Coronary artery (tissue), 2 donors: ENCODE data around the gene AMN1.
"Not testable (repeated sequence)": the region's sequence is repeated elsewhere in the genome, so short reads cannot be mapped to it uniquely, and the experiment has no call there.

Source experiments
- DNase-seq: peaks from one replicate; pipeline ENCODE4 v3.0.0-alpha.2; 2017; ENCODE audit warnings: low spot score
- H3K27ac ChIP-seq, 2 donors: fragments of 200-600 bp; sonication (generic); one replicate each; pipeline ENCODE4 v1.5.1; 2016 to 2019
- H3K4me3 ChIP-seq: fragments of 200-600 bp; sonication (generic); 2 replicates; pipeline ENCODE4 v1.5.1; 2016; ENCODE audit warnings: mild to moderate bottlenecking, moderate library complexity
- TF ChIP-seq, protein P1 (sequence below): fragments of 200-600 bp; sonication (generic); IDR thresholded peaks from one replicate; pipeline ENCODE4 v1.5.1; 2019; ENCODE audit warnings: antibody characterized with exemption

AMN1 gene

DNA sequence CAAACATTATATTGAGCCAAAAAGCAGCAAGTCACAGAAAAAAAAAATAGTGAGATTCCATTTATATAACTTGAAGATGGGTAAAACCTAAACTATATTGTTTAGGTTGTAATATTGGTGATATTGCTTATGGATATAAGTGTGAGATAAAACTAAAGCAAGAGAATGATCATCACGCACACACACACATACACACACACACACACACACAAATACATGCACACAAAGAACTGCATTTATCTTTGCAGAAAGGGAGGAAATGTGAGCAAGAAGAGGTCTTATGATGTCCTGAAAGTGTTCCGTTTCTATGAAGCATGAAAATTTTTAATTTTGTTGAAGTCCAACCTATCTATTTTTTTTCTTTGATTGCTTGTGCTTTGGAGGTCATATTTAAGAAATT is 16.4 kb upstream of the AMN1 start:
- H3K27ac ChIP-seq: no peak overlapping the region
- TF ChIP-seq, protein P1, sequence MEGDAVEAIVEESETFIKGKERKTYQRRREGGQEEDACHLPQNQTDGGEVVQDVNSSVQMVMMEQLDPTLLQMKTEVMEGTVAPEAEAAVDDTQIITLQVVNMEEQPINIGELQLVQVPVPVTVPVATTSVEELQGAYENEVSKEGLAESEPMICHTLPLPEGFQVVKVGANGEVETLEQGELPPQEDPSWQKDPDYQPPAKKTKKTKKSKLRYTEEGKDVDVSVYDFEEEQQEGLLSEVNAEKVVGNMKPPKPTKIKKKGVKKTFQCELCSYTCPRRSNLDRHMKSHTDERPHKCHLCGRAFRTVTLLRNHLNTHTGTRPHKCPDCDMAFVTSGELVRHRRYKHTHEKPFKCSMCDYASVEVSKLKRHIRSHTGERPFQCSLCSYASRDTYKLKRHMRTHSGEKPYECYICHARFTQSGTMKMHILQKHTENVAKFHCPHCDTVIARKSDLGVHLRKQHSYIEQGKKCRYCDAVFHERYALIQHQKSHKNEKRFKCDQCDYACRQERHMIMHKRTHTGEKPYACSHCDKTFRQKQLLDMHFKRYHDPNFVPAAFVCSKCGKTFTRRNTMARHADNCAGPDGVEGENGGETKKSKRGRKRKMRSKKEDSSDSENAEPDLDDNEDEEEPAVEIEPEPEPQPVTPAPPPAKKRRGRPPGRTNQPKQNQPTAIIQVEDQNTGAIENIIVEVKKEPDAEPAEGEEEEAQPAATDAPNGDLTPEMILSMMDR: no peak
- no peak overlapping the region for H3K4me3 ChIP-seq
- DNase-seq: no peak

DNA sequence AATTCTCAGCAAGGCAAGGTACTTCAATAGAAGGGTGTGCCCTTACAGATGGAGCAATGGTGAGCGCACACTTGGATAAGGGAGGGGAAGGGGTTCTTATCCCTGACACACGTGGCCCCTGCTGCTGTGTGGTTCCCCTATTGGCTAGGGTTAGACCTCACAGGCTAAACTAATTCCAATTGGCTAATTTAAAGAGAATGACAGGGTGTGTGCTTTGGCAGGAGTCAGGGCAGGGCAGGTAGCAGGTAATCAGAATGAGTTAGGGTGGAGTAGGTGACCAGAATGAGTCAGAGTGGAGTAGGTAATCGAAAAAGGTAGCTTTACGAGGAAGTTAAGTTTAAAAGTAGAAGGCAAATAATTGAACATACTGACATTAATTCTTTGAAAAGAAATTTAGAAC is 15.5 kb upstream of the AMN1 start:
- not testable (repeated sequence) for DNase-seq, H3K27ac ChIP-seq, H3K4me3 ChIP-seq

DNA sequence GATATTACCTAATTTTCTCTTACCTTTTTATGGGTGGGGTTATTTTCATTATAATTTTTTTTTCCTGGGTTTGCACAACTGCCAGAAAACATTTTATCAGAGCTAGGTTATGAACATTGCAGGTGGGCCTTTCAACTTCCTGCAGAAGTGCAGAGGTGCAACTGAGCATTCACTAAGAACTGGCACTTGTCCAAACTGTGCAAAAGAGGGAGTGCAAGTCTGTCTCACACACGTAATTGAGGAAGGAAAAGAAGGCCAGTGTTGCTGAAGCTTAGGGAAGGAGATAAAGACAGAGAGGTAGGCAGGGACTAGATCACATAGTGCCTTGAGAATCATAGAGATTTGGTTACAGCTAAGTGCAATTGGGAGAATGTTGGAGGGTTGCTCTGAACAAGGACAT is 14.1 kb upstream of the AMN1 start:
- Histone ChIP-seq H3K4me3 (no peak overlapping the region), H3K27ac (no peak overlapping the region)
- TF ChIP-seq, protein P1: no peak
- no peak for DNase-seq

DNA sequence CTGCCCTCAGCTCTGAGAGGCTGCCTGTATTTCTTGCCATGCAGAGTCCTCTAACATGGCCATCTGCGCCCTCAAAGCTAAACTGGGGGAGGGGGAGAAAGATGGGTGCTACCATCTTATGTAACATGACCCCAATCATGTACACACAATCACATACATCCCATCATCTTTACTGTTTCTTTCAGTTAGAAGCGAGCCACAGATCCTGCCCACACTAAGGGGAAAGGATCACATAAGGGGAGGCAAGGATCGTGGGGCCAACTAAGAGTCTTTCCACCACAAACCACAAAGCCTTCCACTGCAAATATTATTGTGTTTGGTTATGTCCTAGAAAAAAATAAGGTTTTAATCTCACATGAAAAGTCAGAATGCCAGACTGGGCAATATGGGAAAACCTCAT is 11.8 kb upstream of the AMN1 start:
- Histone ChIP-seq H3K4me3 (no peak overlapping the region), H3K27ac (no peak overlapping the region)
- no peak for DNase-seq
- TF ChIP-seq, protein P1: no peak

DNA sequence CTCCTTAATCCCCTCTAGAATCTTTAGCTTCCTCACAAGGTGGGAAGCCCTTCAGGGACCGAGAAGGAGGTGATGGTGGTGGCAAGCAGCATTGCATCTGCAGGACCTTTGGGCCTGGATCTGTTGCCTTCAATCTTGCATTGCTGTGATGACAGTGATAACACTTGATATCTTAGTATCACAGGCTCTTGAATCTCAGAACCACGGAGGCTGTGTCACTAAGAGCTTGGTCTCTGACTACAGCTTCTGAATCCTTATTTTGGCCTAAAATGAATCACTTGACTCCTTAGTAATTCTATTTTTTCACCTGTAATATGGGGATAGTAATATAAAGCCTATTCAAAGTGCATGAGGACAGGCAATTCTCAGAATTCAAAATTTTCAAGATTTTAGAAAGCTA is 8.9 kb upstream of the AMN1 start:
- TF ChIP-seq, protein P1: no peak
- Histone ChIP-seq H3K4me3 (no peak overlapping the region), H3K27ac (no peak overlapping the region)
- no peak for DNase-seq

DNA sequence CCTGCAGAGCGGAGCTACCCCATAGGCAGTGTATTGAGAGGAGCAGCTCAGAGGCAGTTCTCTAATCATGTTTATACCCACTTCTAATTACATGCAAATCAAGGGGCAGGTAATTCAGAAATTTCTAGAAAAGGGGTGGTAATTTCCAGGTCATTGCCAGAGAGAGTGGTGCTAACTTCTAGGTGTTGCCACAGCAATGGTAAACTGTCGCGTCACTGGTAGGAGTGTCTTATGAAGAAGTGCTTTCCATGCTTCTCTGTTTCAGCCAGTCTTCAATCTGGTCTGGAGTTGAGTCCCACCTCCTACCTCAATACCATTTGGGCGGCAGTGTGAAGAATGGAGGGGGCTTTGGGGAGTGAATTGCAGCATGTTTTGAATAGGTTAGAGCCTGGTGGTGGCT is 8.5 kb upstream of the AMN1 start:
- TF ChIP-seq, protein P1: no peak
- DNase-seq: no peak
- H3K4me3 ChIP-seq: no peak overlapping the region
- no peak overlapping the region for H3K27ac ChIP-seq

DNA sequence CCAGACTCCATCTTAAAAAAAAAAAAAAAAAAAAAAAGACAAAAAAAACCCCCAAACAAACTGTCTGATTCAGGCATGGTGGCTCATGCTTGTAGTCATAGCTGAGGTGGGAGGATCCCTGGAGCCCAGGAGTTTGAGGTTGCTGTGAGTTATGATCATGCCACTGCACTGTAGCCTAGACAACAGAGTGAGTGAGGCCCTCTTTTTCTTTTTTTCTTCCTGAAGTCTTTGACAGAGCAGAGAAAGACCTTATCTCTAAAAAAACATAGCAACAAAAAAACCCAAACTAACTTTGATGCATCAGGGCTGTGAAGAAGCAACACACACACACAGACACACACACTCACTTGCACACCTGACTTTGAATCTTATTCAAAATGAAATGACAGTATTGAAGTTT is 7.7 kb upstream of the AMN1 start:
- no peak for DNase-seq
- TF ChIP-seq, protein P1: no peak
- no peak overlapping the region for H3K4me3 ChIP-seq
- no peak overlapping the region for H3K27ac ChIP-seq

DNA sequence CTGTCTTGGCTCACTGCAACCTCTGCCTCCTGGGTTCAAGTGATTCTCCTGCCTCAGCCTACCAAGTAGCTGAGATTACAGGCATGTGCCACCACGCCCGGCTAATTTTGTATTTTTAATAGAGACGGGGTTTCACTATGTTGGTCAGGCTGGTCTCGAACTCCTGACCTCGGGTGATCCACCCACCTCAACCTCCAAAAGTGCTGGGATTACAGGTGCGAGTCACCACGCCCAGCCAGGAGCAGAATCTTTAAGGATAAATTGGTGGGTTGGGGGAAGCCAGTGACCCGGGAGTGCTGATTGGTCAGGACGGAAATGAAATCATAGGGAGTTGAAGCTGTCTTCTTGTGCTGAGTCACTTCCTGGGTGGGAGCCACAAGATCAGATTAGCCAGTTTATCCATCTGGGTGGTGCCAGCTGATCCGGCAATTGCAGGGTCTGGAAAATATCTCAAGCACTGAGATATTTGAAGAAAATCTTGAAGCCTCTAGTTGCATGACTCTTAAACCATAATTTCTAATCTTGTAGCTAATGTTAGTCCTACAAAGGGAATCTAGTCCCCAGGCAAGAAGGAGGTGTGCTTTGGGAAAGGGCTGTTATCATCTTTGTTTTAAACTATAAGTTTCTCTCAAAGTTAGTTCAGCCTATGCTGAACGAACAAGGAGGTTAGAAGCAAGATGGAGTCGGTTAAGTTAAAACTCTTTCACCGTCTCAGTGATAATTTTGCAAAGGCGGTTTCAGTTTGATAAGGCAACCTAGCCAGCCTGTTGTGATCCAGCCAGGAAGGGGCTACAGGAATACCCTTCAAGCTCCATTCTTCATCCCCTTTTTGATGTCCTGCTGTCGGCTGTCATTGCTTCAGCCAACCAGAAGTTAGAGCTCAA is 5.0 kb upstream of the AMN1 start:
- not testable (repeated sequence) for H3K4me3 ChIP-seq, DNase-seq
- peak overlapping the region; percentile 80 to 90 for H3K27ac ChIP-seq
